Daoy (cell line): ENCODE measurements around the gene TAL1. TPM values are rescaled to one million over a fixed set of nuclear protein-coding genes. Genes with fewer than 3 reads are reported as not detected.

Experiments used
- DNase-seq: peaks from one replicate; pipeline ENCODE4 v3.0.0-alpha.2; 2015; ENCODE audit warnings: low read depth
- total RNA-seq: library from RNA; depleted of rRNA; stranded (reverse); fragments of >200 nt; shearing (Covaris generic); gene quantifications from 2 replicates; pipeline ENCODE4 v1.2.3, GENCODE V29; 2014; rRNA removed

Gene TAL1
- total RNA-seq, 1 experiment from 2014 or later: 0.23 TPM

GRCh38 chr1:47175227-47175934 is 56.6 kb downstream of the TAL1 start:
- peak; percentile 70 for DNase-seq

GRCh38 chr1:47174656-47175020 is 57.4 kb downstream of the TAL1 start:
- no peak for DNase-seq

- no peak for DNase-seq
Measured at GRCh38 chr1:47172782-47173181, 59.2 kb downstream of the TAL1 start.

Other genes with a start within 250 kb of the TAL1 start
- 0.77 and 1.0 TPM in 2 replicates for gene CYP4X1, start 208.6 kb downstream of the TAL1 start, total RNA-seq
- gene CYP4Z1, start 165.0 kb downstream of the TAL1 start, total RNA-seq: not detected in 2 replicates
- gene CYP4A22, start 94.8 kb downstream of the TAL1 start, total RNA-seq: not detected in 2 replicates
- gene PDZK1IP1, start 42.2 kb downstream of the TAL1 start, total RNA-seq: not detected in 2 replicates
- gene STIL, start 81.9 kb upstream of the TAL1 start, total RNA-seq: 29.8 and 37.9 TPM in 2 replicates
- 146 and 155 TPM in 2 replicates for gene CMPK1, start 101.6 kb upstream of the TAL1 start, total RNA-seq
- not detected in 2 replicates for gene FOXE3, start 184.1 kb upstream of the TAL1 start, total RNA-seq
- 0.57 and 2.4 TPM in 2 replicates for gene FOXD2, start 205.8 kb upstream of the TAL1 start, total RNA-seq